Adrenal gland (tissue), 5 donors: ENCODE results near the gene TMEM88.

ENCODE experiments used
- POLR2A ChIP-seq, 2 donors: fragments of 450-650 bp; IDR thresholded peaks; one replicate each; pipeline ENCODE4 v1.6.1; 2017; ENCODE audit warnings: antibody characterized with exemption in 2 of 2, mild to moderate bottlenecking in 2 of 2, moderate library complexity in 1 of 2
- TF ChIP-seq, protein P1 (sequence below), 6 experiments: fragments of 450-650 bp in 4 of 6; fragments of 200-600 bp in 2 of 6; sonication (generic) in 1 of 6; IDR thresholded peaks; 1 replicate in 5 of 6; 2 replicates in 1 of 6; pipeline versions ENCODE4 v1.5.1 to v1.8.0; 2016 to 2021; ENCODE audit warnings: antibody characterized with exemption in 6 of 6, mild to moderate bottlenecking in 2 of 6, moderate library complexity in 1 of 6
- donor health status: DM: no; HTN: no; CAD: no.

GRCh38 chr17:7807206-7807605, 47.7 kb upstream of the TMEM88 start:
- TF ChIP-seq POLR2A (IDR thresholded peaks at IDR 0.05): no peak
- TF ChIP-seq, protein P1, sequence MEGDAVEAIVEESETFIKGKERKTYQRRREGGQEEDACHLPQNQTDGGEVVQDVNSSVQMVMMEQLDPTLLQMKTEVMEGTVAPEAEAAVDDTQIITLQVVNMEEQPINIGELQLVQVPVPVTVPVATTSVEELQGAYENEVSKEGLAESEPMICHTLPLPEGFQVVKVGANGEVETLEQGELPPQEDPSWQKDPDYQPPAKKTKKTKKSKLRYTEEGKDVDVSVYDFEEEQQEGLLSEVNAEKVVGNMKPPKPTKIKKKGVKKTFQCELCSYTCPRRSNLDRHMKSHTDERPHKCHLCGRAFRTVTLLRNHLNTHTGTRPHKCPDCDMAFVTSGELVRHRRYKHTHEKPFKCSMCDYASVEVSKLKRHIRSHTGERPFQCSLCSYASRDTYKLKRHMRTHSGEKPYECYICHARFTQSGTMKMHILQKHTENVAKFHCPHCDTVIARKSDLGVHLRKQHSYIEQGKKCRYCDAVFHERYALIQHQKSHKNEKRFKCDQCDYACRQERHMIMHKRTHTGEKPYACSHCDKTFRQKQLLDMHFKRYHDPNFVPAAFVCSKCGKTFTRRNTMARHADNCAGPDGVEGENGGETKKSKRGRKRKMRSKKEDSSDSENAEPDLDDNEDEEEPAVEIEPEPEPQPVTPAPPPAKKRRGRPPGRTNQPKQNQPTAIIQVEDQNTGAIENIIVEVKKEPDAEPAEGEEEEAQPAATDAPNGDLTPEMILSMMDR (IDR thresholded peaks at IDR 0.05): no peak
